ENCODE measurements around the gene PLS1. TPM values are rescaled to one million over a fixed set of nuclear protein-coding genes. Genes with fewer than 3 reads are reported as not detected.
A peak's percentile ranks its signal among the peaks of the same experiment; 100 is the strongest.
"Not testable (repeated sequence)": the region's sequence is repeated elsewhere in the genome, so short reads cannot be mapped to it uniquely, and the experiment has no call there.

PLS1 gene
- total RNA-seq, 2 donors from 2014 or later: 6.4 to 7.0 TPM

DNA sequence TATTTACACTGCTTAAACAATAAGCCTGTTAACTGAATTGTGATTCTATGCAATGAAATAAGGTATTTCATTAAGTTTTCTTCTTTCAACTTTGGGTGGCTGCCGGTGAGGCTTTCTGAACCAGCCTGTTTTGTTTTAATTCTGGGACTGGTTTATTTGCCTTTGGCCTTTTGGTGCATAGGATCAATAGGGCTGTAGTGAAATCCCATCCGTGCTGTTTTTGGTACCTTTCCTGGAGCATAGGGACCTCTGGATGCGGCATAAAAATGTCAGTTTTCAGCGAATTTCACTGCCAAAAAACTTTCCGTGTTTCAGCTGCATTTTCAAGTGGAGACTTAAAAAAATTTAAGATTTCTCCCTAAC, 514 bp downstream of the PLS1 start:
- H3K4me1 ChIP-seq (replicated peaks): no peaks in the 10 kb centered on the region
- peak overlapping the region; percentile 49 to 60 for H3K4me3 ChIP-seq
- H3K36me3 ChIP-seq: no peaks in the 10 kb centered on the region
- no peaks in the 10 kb centered on the region for H3K9me3 ChIP-seq
- H3K27me3 ChIP-seq (replicated peaks; ENCODE audit: insufficient read depth): no peaks in the 10 kb centered on the region
- intact Hi-C loops (cut with DNase I): no loop called here
- no peak for DNase-seq (ENCODE audit: low spot score)
- H3K27ac ChIP-seq: peak overlapping the region; percentile 60 to 79
- WGBS: 4% methylated on average over 5 of the region's 5 CpGs
- TF ChIP-seq POLR2A (IDR thresholded peaks at IDR 0.05): no peak
- TF ChIP-seq, protein P1, sequence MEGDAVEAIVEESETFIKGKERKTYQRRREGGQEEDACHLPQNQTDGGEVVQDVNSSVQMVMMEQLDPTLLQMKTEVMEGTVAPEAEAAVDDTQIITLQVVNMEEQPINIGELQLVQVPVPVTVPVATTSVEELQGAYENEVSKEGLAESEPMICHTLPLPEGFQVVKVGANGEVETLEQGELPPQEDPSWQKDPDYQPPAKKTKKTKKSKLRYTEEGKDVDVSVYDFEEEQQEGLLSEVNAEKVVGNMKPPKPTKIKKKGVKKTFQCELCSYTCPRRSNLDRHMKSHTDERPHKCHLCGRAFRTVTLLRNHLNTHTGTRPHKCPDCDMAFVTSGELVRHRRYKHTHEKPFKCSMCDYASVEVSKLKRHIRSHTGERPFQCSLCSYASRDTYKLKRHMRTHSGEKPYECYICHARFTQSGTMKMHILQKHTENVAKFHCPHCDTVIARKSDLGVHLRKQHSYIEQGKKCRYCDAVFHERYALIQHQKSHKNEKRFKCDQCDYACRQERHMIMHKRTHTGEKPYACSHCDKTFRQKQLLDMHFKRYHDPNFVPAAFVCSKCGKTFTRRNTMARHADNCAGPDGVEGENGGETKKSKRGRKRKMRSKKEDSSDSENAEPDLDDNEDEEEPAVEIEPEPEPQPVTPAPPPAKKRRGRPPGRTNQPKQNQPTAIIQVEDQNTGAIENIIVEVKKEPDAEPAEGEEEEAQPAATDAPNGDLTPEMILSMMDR (IDR thresholded peaks at IDR 0.05): no peak
- no peak for TF ChIP-seq POLR2AphosphoS5 (IDR thresholded peaks at IDR 0.05)

- no peak overlapping the region for H3K4me3 ChIP-seq
- no peaks in the 10 kb centered on the region for H3K27me3 ChIP-seq (replicated peaks; ENCODE audit: insufficient read depth)
- no peaks in the 10 kb centered on the region for H3K4me1 ChIP-seq (replicated peaks)
- TF ChIP-seq, protein P1 (IDR thresholded peaks at IDR 0.05): no peak
- TF ChIP-seq POLR2A (IDR thresholded peaks at IDR 0.05) (no peak), POLR2AphosphoS5 (IDR thresholded peaks at IDR 0.05) (no peak)
- H3K36me3 ChIP-seq: no peaks in the 10 kb centered on the region
- no peak for DNase-seq (ENCODE audit: low spot score)
- no peaks in the 10 kb centered on the region for H3K9me3 ChIP-seq
- H3K27ac ChIP-seq: no peak overlapping the region
- 54% methylated on average over 3 of the region's 3 CpGs for WGBS
- intact Hi-C loops (cut with DNase I): no loop called here
These were observed 1.7 kb downstream of the PLS1 start for GRCh38 chr3:142597906-142598305.

DNA sequence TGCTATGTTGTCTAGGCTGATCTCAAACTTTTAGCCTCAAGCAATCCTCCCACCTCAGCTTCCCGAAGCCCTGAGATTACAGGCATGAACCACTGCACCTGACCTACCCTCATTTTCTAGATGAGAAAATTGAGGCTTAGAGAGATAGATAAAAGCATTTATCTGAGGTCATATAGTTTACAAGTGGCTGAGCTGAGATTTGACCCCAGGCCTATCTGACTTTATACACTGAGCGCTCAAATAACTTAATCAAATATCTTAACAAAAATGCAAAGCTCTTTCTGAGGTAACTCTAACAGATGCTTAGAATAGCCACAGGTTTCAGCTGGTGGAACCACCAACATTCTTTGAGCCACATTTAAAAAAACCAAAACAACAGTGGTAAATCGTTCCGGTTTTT, 5.5 kb downstream of the PLS1 start:
- no peak for DNase-seq (ENCODE audit: low spot score)
- H3K4me3 ChIP-seq: no peak overlapping the region
- 89% methylated on average over 4 of the region's 4 CpGs for WGBS
- H3K27me3 ChIP-seq (replicated peaks; ENCODE audit: insufficient read depth): no peaks in the 10 kb centered on the region
- TF ChIP-seq POLR2AphosphoS5 (IDR thresholded peaks at IDR 0.05): no peak
- TF ChIP-seq POLR2A (IDR thresholded peaks at IDR 0.05): no peak
- TF ChIP-seq, protein P1 (IDR thresholded peaks at IDR 0.05): no peak
- intact Hi-C loops (cut with DNase I): no loop called here
- no peaks in the 10 kb centered on the region for H3K36me3 ChIP-seq
- no peaks in the 10 kb centered on the region for H3K4me1 ChIP-seq (replicated peaks)
- H3K27ac ChIP-seq: no peak overlapping the region
- no peaks in the 10 kb centered on the region for H3K9me3 ChIP-seq

DNA sequence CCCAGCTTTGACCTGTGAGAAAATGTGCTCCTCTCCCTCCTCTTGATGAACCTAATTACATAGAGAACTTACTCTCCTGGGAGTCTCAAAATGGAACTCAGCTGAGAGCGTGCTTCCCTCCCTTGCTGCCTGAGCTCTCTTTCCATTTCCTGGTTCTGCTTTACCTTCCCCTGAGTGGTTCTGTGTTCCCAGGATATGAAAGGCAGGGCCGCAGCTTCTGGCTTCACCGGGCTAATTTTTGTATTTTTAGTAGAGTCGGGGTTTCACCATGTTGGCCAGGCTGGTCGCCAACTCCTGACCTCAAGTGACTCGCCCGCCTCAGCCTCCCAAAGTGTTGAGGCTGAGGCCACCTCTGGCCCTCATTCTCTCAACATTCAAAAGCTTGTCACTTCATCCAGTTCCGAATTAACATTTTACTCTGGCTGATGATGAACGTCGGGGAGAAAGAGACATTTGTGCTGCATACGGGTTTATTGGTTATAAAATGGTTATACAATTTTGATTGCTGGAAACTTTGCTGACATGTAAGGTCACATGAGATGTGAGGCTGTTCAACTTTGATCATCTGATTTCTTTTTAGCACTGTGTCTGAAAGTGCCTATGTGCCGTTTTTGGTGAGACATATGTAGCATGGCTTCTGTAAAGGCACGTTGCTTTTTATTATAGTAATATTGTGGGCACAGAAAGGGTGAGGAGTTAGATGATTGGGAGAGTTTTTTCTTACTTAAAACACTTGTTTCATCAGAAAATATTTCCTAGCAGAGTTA, 6.6 kb downstream of the PLS1 start:
- H3K9me3 ChIP-seq: no peaks in the 10 kb centered on the region
- no peak for DNase-seq (ENCODE audit: low spot score)
- no peaks in the 10 kb centered on the region for H3K4me1 ChIP-seq (replicated peaks)
- intact Hi-C loops (cut with DNase I): no loop called here
- no peak overlapping the region for H3K27ac ChIP-seq
- H3K27me3 ChIP-seq (replicated peaks; ENCODE audit: insufficient read depth): no peaks in the 10 kb centered on the region
- no peak overlapping the region for H3K4me3 ChIP-seq
- TF ChIP-seq POLR2A (IDR thresholded peaks at IDR 0.05) (no peak), POLR2AphosphoS5 (IDR thresholded peaks at IDR 0.05) (no peak)
- TF ChIP-seq, protein P1 (IDR thresholded peaks at IDR 0.05): no peak
- WGBS: 81% methylated on average over 13 of the region's 13 CpGs
- no peaks in the 10 kb centered on the region for H3K36me3 ChIP-seq

DNA sequence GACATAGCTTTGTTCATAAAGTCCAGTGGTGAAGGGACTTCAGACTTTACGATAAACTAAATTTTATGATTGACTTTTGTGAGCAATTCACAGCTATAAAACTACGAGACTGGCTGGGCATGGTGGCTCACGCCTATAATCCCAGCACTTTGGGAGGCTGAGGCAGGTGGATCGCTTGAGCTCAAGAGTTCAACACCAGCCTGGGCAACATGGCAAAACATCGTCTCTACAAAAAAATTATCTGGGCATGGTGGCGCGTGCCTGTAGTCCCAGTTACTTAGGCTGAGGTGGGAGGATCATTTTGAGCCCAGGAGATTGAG, 7.2 kb downstream of the PLS1 start:
- H3K4me3 ChIP-seq; H3K27ac ChIP-seq; H3K4me1 ChIP-seq (replicated peaks); H3K36me3 ChIP-seq; H3K9me3 ChIP-seq; H3K27me3 ChIP-seq (replicated peaks; ENCODE audit: insufficient read depth); intact Hi-C loops (cut with DNase I); DNase-seq (ENCODE audit: low spot score): not testable (repeated sequence)
- WGBS: 85% methylated on average over 7 of the region's 7 CpGs
